Airway epithelial cell (primary cell): ENCODE results near the gene AK5. TPM values are rescaled to one million over a fixed set of nuclear protein-coding genes. Genes with fewer than 3 reads are reported as not detected.

Source experiments
- total RNA-seq: library from RNA; depleted of rRNA; stranded (reverse); fragments of >200 nt; gene quantifications from 2 replicates; pipeline ENCODE4 v1.2.3, GENCODE V29; 2015

The AK5 gene
- total RNA-seq = 0.65 and 2.3 TPM in 2 replicates

GRCh38 chr1:77281491-77282186 lies at the start of gene AK5:
TSS of gene AK5 (plus strand) at chr1:77282019. CDS start at chr1:77282314, 295 bp downstream.

Other genes starting within 250 kb of the AK5 start
- gene PIGK, start 62.6 kb upstream of the AK5 start, total RNA-seq = 12.4 and 18.0 TPM in 2 replicates